A673 (cell line): ENCODE results near the gene CASP9. TPM values are rescaled to one million over a fixed set of nuclear protein-coding genes. Genes with fewer than 3 reads are reported as not detected.

Source experiments
- BruUV-seq: library from RNA; stranded (reverse); fragments of 400-500 nt; replicated peaks from 2 replicates; lab custom pipeline; 2021; lab: Mats Ljungman, UMichigan
- CTCF ChIA-PET: fragments of 300-600 bp; sonication (Branson Sonifier 250); formaldehyde crosslinking; loops from one replicate; lab custom pipeline; 2022; ENCODE audit warnings: antibody characterized with exemption; lab: Charles Lee
- POLR2A ChIA-PET: fragments of 300-600 bp; sonication (Branson Sonifier 250); formaldehyde crosslinking; loops from one replicate; lab custom pipeline; 2022; ENCODE audit warnings: antibody characterized with exemption; ENCODE audit not compliant: low non-redundant PET; lab: Charles Lee
- DNase-seq: peaks from one replicate; pipeline ENCODE4 v3.0.0-alpha.2; 2015; ENCODE audit warnings: low spot score
- H3K27ac ChIP-seq: fragments of 200-600 bp; sonication (generic); 2 replicates; pipeline ENCODE4 v1.5.1; 2016; ENCODE audit warnings: mixed run types, low read depth, mild to moderate bottlenecking, mixed read lengths, antibody characterized with exemption, low read length; ENCODE audit not compliant: poor library complexity, severe bottlenecking
- H3K27me3 ChIP-seq: fragments of 200-600 bp; sonication (generic); replicated peaks from 2 replicates; pipeline ENCODE4 v1.6.1; 2017; ENCODE audit warnings: mixed run types, low read depth, mild to moderate bottlenecking, mixed read lengths, antibody characterized with exemption, low read length; ENCODE audit not compliant: insufficient read depth, poor library complexity
- H3K36me3 ChIP-seq: fragments of 200-600 bp; sonication (generic); 2 replicates; pipeline ENCODE4 v1.6.1; 2016; ENCODE audit warnings: mixed run types, mild to moderate bottlenecking, mixed read lengths, antibody characterized with exemption, low read length; ENCODE audit not compliant: insufficient read depth, poor library complexity, severe bottlenecking
- H3K4me1 ChIP-seq: fragments of 200-600 bp; sonication (generic); 2 replicates; pipeline ENCODE4 v1.6.1; 2017; ENCODE audit warnings: mixed run types, mild to moderate bottlenecking, mixed read lengths, antibody characterized with exemption, low read length; ENCODE audit not compliant: insufficient read depth, poor library complexity, severe bottlenecking
- H3K4me3 ChIP-seq: fragments of 200-600 bp; sonication (generic); 2 replicates; pipeline ENCODE4 v1.5.1; 2016; ENCODE audit warnings: low read depth, mixed run types, mild to moderate bottlenecking, mixed read lengths, low read length; ENCODE audit not compliant: poor library complexity, severe bottlenecking
- H3K9me3 ChIP-seq: fragments of 200-600 bp; sonication (generic); 2 replicates; pipeline ENCODE4 v1.6.1; 2016; ENCODE audit warnings: mixed run types, low read depth, mild to moderate bottlenecking, mixed read lengths, antibody characterized with exemption, low read length; ENCODE audit not compliant: poor library complexity, severe bottlenecking
- EZH2 ChIP-seq: fragments of 200-600 bp; sonication (generic); IDR thresholded peaks from 2 replicates; pipeline ENCODE4 v1.6.1; 2017; ENCODE audit warnings: borderline replicate concordance, low read depth, mild to moderate bottlenecking, mixed read lengths, antibody characterized with exemption, low read length; ENCODE audit not compliant: poor library complexity, severe bottlenecking
- intact Hi-C: fragments of 100-400 bp; cut with micrococcal nuclease; formaldehyde crosslinking; loops from one replicate; pipeline ENCODE4 v1.10.0; 2022; ENCODE audit not compliant: unreplicated experiment
- total RNA-seq: library from RNA; stranded (reverse); gene quantifications from 2 replicates; pipeline ENCODE4 v1.2.3, GENCODE V29; 2021
- TF ChIP-seq, protein P1 (sequence below): fragments of 300-800, 200-600 bp; sonication (generic); conservative IDR thresholded peaks from 2 replicates; pipeline ENCODE4 v1.5.1; 2017; ENCODE audit warnings: low read depth, mild to moderate bottlenecking, antibody characterized with exemption, low read length, moderate library complexity, mixed read lengths

The CASP9 gene
- total RNA-seq, 1 experiment from 2014 or later: 7.0 TPM

DNA sequence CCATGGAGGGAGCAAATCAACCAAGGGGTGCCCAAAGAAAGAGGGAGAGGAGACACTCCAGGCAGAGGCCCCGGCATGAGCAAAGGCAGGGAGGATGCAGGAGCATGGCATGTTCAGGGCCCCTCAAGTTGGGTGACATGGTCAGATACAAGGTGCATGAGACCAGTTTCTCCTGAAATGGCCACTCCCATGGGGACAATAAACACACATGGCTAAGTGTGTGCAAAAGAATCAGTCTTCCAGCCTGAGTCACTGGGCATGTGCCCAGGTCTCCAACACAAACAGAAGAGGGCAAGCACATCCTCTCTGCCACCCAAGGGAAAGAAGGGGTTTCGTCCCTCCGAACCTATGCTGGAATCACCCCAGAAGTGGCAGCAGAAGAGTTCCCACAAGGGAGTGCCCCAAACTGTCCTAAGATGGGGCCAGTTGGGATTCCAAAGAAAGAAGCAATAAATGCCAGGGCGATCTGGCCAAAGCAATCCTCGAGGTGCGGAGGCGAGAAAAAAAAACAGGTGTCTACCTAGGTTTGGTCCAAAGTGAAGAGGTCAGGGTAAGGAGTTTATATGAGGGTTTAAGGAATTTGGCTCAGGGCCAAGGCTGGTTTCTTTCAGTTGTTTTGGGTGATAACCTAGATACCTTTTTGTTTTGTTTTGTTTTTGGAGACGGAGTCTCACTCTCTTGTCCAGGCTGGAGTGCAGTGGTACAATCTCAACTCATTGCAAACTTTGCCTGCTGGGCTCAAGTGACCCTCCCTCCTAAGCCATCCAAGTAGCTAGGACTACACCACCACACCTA lies 13.2 kb downstream of the CASP9 start:
- CTCF ChIA-PET: no interaction called here
- H3K27ac ChIP-seq: no peak overlapping the region
- H3K9me3 ChIP-seq: no peaks in the 10 kb centered on the region
- no peaks in the 10 kb centered on the region for H3K4me1 ChIP-seq
- H3K36me3 ChIP-seq: no peaks in the 10 kb centered on the region
- no peak for DNase-seq
- POLR2A ChIA-PET: no interaction called here
- intact Hi-C loops: no loop called here
- no peak overlapping the region for H3K4me3 ChIP-seq
- H3K27me3 ChIP-seq: no peaks in the 10 kb centered on the region
- TF ChIP-seq EZH2: no peak
- TF ChIP-seq, protein P1, sequence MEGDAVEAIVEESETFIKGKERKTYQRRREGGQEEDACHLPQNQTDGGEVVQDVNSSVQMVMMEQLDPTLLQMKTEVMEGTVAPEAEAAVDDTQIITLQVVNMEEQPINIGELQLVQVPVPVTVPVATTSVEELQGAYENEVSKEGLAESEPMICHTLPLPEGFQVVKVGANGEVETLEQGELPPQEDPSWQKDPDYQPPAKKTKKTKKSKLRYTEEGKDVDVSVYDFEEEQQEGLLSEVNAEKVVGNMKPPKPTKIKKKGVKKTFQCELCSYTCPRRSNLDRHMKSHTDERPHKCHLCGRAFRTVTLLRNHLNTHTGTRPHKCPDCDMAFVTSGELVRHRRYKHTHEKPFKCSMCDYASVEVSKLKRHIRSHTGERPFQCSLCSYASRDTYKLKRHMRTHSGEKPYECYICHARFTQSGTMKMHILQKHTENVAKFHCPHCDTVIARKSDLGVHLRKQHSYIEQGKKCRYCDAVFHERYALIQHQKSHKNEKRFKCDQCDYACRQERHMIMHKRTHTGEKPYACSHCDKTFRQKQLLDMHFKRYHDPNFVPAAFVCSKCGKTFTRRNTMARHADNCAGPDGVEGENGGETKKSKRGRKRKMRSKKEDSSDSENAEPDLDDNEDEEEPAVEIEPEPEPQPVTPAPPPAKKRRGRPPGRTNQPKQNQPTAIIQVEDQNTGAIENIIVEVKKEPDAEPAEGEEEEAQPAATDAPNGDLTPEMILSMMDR: no peak
- BruUV-seq: no TSS peak

- BruUV-seq: no TSS peak
- H3K36me3 ChIP-seq: no peaks in the 10 kb centered on the region
- intact Hi-C loops: no loop called here
- DNase-seq: peak; percentile 12
- no peaks in the 10 kb centered on the region for H3K4me1 ChIP-seq
- H3K9me3 ChIP-seq: no peaks in the 10 kb centered on the region
- H3K27me3 ChIP-seq: no peaks in the 10 kb centered on the region
- TF ChIP-seq, protein P1: no peak
- no peak for TF ChIP-seq EZH2
- CTCF ChIA-PET: interaction anchor here (0.7 kb wide), 1 partner anchor 9 kb away, joined by 8 read pairs; no protein-coding TSS in a partner anchor
- H3K4me3 ChIP-seq: no peak overlapping the region
- H3K27ac ChIP-seq: no peak overlapping the region
- POLR2A ChIA-PET: no interaction called here
Measured at GRCh38 chr1:15509586-15509985, 14.4 kb downstream of the CASP9 start.

DNA sequence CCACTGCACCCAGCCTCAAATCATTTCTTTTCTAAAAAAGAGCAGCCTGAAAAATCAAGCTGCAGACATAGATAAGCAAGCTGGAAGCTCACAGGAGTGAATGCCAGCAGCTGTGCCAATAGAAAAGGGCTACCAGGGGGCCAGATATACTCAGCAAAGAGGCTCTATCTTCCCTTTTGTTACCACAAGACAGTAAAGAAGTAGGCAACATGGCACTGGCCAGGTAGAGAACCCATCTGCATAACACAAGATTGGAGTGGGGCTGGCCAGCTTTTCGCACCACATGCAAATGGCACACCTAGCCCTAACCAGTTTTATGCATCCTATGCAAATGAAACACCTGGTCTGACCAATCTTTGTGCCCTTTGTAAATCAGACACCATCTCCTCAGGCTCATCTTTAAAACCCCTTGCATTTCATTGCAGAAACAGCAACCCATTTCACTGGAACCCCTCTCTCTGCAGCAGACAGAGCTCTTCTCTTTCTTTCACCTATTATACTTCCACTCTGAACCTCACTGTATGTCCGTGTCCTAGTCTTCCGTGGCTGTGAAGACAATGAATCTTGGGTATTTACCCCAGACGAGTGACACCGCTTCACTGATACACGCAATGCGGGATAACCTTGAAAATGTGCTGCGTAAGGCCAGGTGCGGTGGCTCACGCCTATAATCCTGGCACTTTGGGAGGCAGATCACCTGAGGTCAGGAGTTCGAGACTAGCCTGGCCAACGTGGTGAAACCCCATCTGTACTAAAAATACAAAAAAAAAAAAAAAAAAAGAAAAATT lies 15.1 kb downstream of the CASP9 start:
- Histone ChIP-seq H3K4me3 (no peak overlapping the region), H3K4me1 (no peaks in the 10 kb centered on the region), H3K27me3 (no peaks in the 10 kb centered on the region), H3K27ac (no peak overlapping the region), H3K9me3 (no peaks in the 10 kb centered on the region), H3K36me3 (no peaks in the 10 kb centered on the region)
- no TSS peak for BruUV-seq
- TF ChIP-seq, protein P1: no peak
- TF ChIP-seq EZH2: no peak
- CTCF ChIA-PET: interaction anchor here (0.7 kb wide), 1 partner anchor 9 kb away, joined by 8 read pairs; no protein-coding TSS in a partner anchor
- POLR2A ChIA-PET: interaction anchor here (0.6 kb wide), 1 partner anchor 230 kb away, joined by 4 read pairs; no protein-coding TSS in a partner anchor
- intact Hi-C loops: no loop called here
- DNase-seq: no peak
